ENCODE results near the gene CD274. TPM values are rescaled to one million over a fixed set of nuclear protein-coding genes. Genes with fewer than 3 reads are reported as not detected.

The CD274 gene
- total and polyA plus RNA-seq, 2 donors from 2014 or later, result 2.0 to 5.0 TPM

DNA sequence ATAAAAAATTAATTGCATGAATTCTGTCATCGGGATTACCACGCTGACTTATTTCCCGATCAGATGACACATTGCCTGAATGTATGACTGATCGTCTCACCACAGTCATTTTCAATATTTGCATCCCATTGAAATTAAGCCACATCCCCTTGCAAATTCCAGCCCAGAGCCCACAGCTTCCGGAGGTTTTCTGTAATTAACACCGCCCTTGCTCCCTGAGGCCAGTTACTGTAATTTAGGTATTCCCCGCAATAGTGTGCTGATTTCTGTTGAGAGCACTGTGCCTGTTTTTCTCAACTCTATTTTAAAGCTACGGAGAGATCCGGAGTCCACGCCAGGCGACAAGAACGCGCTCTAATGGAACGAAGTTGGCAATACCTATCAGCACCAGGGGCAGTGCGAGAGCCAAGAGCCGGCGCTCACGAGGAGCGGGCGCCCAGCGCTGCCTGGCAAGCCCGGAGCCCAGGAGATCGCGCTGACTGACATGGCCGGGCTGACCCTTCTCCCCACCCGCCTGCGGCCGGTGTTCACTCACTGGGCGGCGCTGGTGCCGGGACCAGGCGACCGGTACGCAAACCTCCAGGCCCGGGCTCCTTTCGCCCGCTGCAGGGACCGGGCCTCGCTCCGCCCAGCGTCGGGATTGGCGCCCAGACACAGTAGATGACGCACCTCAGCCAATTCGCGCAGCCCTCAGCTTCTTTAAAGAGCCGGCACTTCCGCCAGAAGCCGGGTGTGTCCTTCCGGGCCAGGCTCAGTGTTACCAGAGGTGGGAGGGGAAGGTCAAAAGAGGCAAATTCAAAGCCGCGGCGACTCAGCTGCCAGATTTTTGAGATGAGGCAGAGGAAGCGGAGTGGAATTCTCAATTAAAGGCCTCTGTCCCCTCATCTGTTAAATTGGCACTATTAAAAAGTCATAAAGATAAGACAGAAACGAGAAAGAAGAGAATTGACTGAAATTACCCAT, 12.8 kb upstream of the CD274 start, which contains the start of gene PLGRKT:
PLGRKT (minus strand) TSS at position 672 of the 963 bp plus-strand sequence. CDS start 5,948 bp downstream, outside the sequence.
- Histone ChIP-seq H3K27ac (ENCODE audit: low read depth in 2 of 2, low read length in 2 of 2) (peak within 1 kb of the TSS; percentile 83 to 89), H3K4me3 (ENCODE audit: low read length in 3 of 3) (peak within 1 kb of the TSS; percentile 80 to 93 (median 89)), H3K9me3 (ENCODE audit: control insufficient read depth in 2 of 3, insufficient read depth in 1 of 3, low read length in 3 of 3) (no peaks in the 10 kb centered on the region), H3K4me1 (ENCODE audit: control insufficient read depth in 2 of 3, insufficient read depth in 2 of 3, low read depth in 1 of 3, low read length in 3 of 3) (peaks cover 0 to 9% (median 6%) of the 10 kb centered on the region in 3 donors), H3K9ac (ENCODE audit: low read length in 3 of 3) (peak within 1 kb of the TSS; percentile 63 to 87 (median 68)), H3K27me3 (ENCODE audit: control insufficient read depth, insufficient read depth, low read length) (no peaks in the 10 kb centered on the region), H3K36me3 (ENCODE audit: control insufficient read depth in 2 of 3, insufficient read depth in 3 of 3, low read length in 3 of 3) (peaks cover 0 to 7% (median 0%) of the 10 kb centered on the region in 3 donors)
- TF ChIP-seq, protein P1, sequence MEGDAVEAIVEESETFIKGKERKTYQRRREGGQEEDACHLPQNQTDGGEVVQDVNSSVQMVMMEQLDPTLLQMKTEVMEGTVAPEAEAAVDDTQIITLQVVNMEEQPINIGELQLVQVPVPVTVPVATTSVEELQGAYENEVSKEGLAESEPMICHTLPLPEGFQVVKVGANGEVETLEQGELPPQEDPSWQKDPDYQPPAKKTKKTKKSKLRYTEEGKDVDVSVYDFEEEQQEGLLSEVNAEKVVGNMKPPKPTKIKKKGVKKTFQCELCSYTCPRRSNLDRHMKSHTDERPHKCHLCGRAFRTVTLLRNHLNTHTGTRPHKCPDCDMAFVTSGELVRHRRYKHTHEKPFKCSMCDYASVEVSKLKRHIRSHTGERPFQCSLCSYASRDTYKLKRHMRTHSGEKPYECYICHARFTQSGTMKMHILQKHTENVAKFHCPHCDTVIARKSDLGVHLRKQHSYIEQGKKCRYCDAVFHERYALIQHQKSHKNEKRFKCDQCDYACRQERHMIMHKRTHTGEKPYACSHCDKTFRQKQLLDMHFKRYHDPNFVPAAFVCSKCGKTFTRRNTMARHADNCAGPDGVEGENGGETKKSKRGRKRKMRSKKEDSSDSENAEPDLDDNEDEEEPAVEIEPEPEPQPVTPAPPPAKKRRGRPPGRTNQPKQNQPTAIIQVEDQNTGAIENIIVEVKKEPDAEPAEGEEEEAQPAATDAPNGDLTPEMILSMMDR (IDR thresholded peaks at IDR 0.05; ENCODE audit: borderline replicate concordance, extremely low read depth, insufficient read depth), result no peak
- DNase-seq (peak; percentile 93 to 98 (median 97)), FAIRE-seq (peak; percentile 94)
- intact Hi-C loops (cut with DNase I), result no loop called here

DNA sequence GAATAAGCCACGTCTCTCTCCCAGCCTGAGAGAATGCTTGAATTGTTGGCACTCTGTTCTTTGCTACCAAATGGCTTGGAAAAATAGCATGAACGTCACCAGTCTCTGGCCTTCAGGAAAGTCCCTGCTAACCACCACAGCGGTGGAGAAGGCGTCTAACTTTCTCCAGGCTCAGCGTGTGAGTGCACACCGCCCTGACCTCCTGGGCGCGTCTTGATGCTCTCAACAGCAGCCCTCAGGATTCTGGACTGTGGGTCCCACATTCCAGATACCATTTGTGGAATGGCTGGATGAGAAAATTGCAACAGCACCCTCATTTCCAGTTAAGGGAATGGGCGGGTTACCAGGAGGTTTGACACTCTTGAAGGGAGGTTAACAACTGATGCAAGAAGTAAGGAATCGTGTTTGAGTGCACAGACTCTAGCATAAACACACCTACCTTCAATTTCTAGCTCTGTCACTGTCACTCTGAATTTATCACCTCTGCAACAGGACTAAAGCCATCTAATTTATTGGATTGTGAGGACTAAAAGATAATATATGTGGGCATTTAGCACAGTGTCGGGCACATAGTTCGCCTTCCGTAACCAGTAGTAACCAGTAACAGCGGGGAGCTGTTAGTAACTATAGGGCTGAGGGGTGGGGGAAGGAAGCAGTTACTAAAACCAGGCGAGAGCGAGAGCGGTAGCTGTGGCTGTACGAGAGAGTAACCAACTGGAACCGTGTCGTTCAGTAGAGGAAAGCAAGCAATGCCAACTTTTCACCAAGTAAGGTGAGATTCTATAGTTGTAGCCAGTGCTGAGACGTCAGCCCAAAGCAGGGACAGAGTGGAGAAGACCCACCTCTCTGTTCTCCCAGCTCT, 11.8 kb upstream of the CD274 start:
- H3K36me3 ChIP-seq (ENCODE audit: control insufficient read depth in 2 of 3, insufficient read depth in 3 of 3, low read length in 3 of 3), result peaks cover 0 to 7% (median 0%) of the 10 kb centered on the region in 3 donors
- TF ChIP-seq, protein P1 (IDR thresholded peaks at IDR 0.05; ENCODE audit: borderline replicate concordance, extremely low read depth, insufficient read depth), result no peak
- peak overlapping the region; percentile 3 to 68 (median 63) for H3K9ac ChIP-seq (ENCODE audit: low read length in 3 of 3)
- peak in 4 of 5 donors; percentile 25 to 75 (median 37) for DNase-seq
- intact Hi-C loops (cut with DNase I), result no loop called here
- H3K27me3 ChIP-seq (ENCODE audit: control insufficient read depth, insufficient read depth, low read length), result no peaks in the 10 kb centered on the region
- H3K9me3 ChIP-seq (ENCODE audit: control insufficient read depth in 2 of 3, insufficient read depth in 1 of 3, low read length in 3 of 3), result no peaks in the 10 kb centered on the region
- H3K27ac ChIP-seq (ENCODE audit: low read depth in 2 of 2, low read length in 2 of 2), result peak overlapping the region; percentile 61 to 83
- H3K4me1 ChIP-seq (ENCODE audit: control insufficient read depth in 2 of 3, insufficient read depth in 2 of 3, low read depth in 1 of 3, low read length in 3 of 3), result peaks cover 0 to 9% (median 6%) of the 10 kb centered on the region in 3 donors
- no peak for FAIRE-seq
- H3K4me3 ChIP-seq (ENCODE audit: low read length in 3 of 3), result peak overlapping the region; percentile 55 to 93 (median 80)

DNA sequence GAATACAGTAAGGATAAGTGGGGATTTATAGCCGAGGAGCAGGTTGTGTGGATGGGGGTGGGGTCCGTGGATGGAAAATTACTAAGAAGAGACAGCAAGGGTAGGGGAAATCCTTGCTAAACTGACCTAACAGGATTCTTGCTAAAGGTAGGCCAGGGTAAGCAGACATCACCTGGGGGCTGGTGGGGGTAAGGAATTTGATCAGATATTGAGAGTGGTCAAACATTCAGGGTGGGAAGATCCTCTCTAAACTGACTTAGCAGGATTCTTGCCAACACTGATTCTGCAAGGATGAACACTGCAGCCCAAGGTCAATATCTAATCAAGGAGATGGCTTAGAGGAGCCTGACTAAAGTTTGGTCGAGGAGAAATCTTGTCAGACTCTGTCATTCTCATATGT, 9.9 kb upstream of the CD274 start:
- H3K9ac ChIP-seq (ENCODE audit: low read length in 3 of 3), result no peak overlapping the region
- peaks cover 0 to 9% (median 6%) of the 10 kb centered on the region in 3 donors for H3K4me1 ChIP-seq (ENCODE audit: control insufficient read depth in 2 of 3, insufficient read depth in 2 of 3, low read depth in 1 of 3, low read length in 3 of 3)
- intact Hi-C loops (cut with DNase I), result no loop called here
- H3K27me3 ChIP-seq (ENCODE audit: control insufficient read depth, insufficient read depth, low read length), result no peaks in the 10 kb centered on the region
- TF ChIP-seq, protein P1 (IDR thresholded peaks at IDR 0.05; ENCODE audit: borderline replicate concordance, extremely low read depth, insufficient read depth), result no peak
- peaks cover 0 to 5% (median 0%) of the 10 kb centered on the region in 3 donors for H3K36me3 ChIP-seq (ENCODE audit: control insufficient read depth in 2 of 3, insufficient read depth in 3 of 3, low read length in 3 of 3)
- H3K27ac ChIP-seq (ENCODE audit: low read depth in 2 of 2, low read length in 2 of 2), result no peak overlapping the region
- DNase-seq, result no peak
- FAIRE-seq, result no peak
- no peaks in the 10 kb centered on the region for H3K9me3 ChIP-seq (ENCODE audit: control insufficient read depth in 2 of 3, insufficient read depth in 1 of 3, low read length in 3 of 3)
- no peak overlapping the region for H3K4me3 ChIP-seq (ENCODE audit: low read length in 3 of 3)
